GM19438 (cell line): ENCODE results near the gene MPHOSPH10.
"Not testable (repeated sequence)": the region's sequence is repeated elsewhere in the genome, so short reads cannot be mapped to it uniquely, and the experiment has no call there.

ENCODE experiments used
- ATAC-seq: cut with Tn5 transposase; IDR thresholded peaks from one replicate; pipeline ENCODE4 v1.9.1; 2021; ENCODE audit warnings: low read depth; ENCODE audit not compliant: unreplicated experiment

Gene MPHOSPH10

GRCh38 chr2:71121479-71121878 lies 9.0 kb upstream of the MPHOSPH10 start:
- ATAC-seq, result no peak

DNA sequence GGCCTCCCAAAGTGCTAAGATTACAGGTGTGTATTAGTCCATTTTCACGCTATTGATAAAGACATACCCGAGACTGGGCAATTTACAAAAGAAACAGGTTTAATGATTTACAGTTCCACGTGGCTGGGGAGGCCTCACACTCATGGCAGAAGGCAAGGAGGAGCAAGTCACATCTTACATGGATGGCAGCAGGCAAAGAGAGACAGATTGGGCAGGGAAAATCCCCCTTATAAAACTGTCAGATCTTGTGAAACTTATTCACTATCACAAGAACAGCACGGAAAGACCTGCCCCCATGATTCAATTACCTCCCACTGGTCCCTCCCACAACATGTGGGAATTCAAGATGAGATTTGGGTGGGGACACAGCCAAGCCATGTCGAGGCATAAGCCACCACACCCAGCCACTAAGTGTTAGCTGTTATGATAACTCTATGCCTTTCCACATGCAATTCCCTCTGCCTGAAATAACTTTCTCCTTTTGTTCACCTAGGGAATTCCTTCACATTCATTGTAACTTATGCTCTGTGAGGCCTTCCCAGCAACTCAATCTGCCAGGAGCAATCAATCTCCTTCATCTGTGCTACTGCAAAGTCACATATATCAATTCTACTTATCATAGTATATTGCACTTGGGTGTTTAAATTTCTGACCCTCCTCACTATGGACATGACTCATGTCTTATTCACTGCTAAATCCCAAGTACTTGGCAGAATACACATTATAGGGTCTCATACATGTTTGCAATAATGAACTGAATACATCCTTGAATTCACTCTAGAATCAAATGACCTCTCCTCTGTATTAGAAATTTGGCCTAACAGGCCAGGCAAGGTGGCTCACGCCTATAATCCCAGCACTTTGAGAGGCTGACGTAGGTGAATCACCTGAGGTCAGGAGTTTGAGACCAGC lies 7.8 kb upstream of the MPHOSPH10 start:
- ATAC-seq, result no peak

DNA sequence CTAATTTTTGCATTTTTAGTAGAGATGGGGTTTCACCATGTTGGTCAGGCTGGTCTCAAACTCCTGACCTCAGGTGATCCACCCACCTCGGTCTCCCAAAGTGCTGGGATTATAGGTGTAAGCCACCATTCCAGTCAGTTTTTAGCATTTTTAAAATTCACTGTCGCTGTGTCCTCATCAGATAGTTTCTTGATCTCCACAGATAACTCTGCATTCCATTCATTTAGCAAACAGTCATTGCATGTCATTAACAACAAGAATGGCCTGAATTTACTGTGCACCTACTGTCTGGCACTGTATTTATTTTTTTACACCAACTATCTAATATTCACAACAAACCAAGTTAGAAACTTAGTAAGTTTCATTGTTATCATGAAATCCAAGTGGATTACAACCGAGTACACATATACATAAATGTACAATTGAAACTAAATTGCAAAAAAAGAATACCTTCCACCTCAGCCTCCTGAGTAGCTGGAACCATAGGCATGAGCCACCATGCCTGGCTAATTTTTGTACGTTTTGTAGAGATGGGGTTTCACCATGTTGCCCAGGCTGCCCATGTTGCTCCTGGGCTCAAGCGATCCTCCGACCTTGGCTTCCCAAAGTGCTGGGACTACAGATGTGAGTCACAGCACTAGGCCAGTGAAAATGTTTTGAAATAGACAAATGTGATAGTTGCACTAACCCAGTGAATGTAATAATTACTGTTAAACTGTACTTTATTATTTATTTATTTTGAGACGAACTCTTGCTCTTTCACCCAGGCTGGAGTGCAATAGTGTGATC lies 4.7 kb upstream of the MPHOSPH10 start:
- ATAC-seq, result no peak

DNA sequence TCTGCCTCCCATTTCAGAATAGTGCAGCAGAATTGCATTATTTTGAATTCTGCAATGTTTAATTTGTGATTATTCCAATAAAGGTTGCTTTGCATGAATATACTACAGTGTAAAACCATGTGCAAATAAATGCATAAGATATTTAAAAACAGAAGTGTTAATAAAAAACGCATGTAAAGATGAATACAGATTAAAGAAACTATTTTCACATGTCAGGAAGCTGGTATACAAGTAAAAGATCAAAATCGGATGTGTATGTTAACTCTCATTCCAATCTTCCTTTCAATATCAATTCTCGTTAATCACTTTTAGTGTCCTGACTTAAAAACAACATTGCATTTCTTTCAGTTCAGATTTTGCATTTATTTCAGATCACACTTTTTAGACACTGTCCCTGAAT lies 3.5 kb upstream of the MPHOSPH10 start:
- ATAC-seq, result no peak

- ATAC-seq, result no peak
Measured at GRCh38 chr2:71129114-71129901, 1.1 kb upstream of the MPHOSPH10 start.

- peak; percentile 50 for ATAC-seq
Measured at GRCh38 chr2:71129902-71130151, 607 bp upstream of the MPHOSPH10 start.

DNA sequence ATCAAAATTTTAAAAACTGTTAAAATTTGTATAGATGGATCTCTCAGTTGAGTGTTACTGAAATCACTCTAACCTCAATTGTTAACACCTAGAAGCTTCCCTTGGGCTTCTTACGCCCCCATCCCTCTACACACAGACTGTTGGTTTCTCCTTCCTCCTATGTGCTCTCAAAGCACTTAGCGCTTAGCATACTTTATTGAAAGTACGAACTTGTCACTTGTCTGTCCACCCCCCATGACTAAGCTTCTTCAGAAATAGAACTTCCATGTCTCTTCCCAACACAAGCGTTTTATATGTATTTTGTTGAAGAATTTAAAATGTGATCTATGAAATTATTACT lies 441 bp downstream of the MPHOSPH10 start:
- ATAC-seq, result no peak

DNA sequence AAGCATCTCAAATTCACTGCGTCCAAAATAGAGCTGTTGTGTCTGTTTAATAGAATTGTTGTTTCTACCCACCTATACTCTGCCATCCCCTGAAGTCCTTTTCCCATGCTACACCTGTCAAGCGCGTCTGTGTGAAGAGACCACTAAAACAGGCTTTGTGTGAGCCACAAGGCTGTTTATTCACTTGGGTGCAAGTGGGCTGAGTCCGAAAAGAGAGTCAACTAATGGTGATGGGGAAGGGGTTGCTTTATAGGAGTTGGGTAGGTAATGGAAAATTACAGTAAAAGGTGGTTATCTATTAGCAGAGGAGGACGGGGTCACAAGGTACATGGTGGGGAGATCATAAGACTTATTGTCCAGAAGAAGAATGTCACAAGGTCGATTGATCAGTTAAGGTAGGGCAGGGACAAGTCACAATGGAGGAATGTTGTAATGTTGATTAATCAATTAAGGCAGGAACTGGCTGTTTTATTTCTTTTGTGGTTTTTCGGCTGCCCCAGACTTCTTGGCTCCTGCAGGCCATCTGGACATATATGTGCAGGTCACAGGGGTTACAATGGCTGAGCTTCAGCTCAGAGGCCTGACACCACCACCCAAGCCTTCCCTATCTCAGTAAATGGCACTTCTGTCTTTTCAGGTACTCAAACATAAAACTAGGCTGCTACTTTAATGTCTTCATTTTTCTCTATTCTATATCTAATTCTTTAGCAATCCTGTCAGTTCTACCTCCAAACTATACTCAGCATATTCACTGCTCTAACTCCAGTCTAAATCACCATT lies 1.1 kb downstream of the MPHOSPH10 start:
- ATAC-seq, result not testable (repeated sequence)

DNA sequence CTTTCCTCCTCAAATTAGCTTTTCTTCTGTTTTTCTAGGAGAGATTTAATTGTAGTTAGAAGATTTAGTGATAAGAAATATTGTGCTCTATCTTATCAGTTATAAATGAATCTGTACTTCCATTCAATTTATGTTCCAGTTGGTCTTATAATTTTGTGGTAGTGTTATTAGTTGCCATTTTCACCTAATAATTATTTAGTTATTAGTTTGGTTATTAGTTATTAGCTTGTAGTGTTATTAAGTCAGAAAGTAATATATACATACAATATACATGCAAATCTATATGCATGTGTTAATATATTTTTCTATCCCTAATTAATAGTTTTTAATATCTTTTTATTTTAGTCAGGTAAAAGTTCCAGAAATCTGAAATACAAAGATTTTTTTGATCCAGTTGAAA lies 3.2 kb downstream of the MPHOSPH10 start:
- no peak for ATAC-seq

GRCh38 chr2:71136174-71136573 lies 5.7 kb downstream of the MPHOSPH10 start:
- ATAC-seq, result no peak

GRCh38 chr2:71143782-71144181 lies 13.3 kb downstream of the MPHOSPH10 start:
- ATAC-seq, result no peak

DNA sequence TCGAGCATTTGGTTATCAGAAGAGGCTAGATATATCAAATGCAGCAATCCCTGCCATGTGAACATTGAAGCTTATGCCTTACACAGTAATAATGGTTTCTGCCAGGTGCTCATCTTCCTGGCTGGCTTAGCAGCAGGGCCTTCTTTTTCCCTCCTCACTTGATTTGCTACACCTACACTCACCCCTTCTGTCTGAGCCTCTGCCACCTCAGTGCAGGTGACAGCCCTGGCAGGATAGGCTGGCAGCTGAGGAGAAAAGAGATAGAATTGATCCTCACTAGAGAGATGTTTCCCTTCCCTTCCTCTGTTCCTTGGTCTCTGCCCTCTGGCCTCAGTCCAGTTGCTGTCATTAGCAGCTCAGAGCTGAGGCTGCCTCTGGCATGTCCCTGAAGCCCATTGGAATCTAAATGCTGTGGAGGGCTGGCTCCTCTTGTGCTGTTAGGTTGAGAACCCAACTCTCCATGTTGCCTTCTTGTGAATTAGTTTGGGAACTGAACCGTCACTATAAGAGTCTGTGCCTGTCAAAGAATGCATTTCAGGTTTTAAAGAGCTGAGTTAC lies 18.2 kb downstream of the MPHOSPH10 start:
- no peak for ATAC-seq

DNA sequence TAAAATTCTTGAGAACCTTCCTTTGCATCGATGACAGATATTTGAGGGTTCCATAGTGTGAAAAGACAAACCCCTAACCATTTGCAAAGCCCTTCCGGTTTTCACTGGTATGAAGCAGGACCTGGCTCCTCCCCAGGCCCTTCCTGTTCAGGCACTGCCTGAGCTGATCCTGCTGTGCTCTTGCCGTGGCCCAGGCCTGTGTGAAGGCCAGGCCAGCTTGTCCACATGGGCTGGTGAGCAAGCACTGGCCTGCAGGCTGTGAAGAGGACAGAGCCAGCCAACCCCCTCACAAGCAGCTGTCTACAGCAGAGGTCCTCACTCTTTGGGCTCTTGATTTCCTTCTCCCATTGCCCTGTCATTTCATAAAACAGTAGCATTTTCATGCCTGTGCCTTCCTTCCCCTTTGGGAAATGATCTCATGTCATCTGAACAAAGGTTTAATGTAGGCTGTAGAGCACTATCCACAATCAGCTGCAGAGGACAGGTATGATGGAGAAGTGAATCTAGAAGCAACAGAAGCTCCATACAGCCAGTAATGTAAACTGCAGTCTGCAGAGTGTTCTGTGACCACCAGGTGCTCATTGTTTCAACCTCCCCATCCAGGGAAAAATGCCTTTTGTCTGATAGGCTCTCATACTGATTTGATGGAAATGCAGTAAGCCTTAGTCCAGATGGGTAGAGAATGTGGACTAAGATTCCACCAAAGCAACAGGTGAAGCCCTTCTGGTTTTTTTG lies 19.8 kb downstream of the MPHOSPH10 start:
- ATAC-seq, result no peak

- ATAC-seq, result no peak
Measured at GRCh38 chr2:71151620-71152019, 21.2 kb downstream of the MPHOSPH10 start.

GRCh38 chr2:71153585-71154224 lies 23.3 kb downstream of the MPHOSPH10 start:
- no peak for ATAC-seq

- no peak for ATAC-seq
Measured at GRCh38 chr2:71154279-71154678, 23.8 kb downstream of the MPHOSPH10 start.

- ATAC-seq, result peak; percentile 67
Measured at GRCh38 chr2:71154798-71155197, 24.4 kb downstream of the MPHOSPH10 start.

- ATAC-seq, result no peak
Measured at GRCh38 chr2:71155846-71156245, 25.4 kb downstream of the MPHOSPH10 start.

GRCh38 chr2:71156573-71156972 lies 26.1 kb downstream of the MPHOSPH10 start:
- ATAC-seq, result no peak
